ENCODE measurements around the gene PRDM13.
"Not testable (repeated sequence)": the region's sequence is repeated elsewhere in the genome, so short reads cannot be mapped to it uniquely, and the experiment has no call there.

PRDM13 gene

DNA sequence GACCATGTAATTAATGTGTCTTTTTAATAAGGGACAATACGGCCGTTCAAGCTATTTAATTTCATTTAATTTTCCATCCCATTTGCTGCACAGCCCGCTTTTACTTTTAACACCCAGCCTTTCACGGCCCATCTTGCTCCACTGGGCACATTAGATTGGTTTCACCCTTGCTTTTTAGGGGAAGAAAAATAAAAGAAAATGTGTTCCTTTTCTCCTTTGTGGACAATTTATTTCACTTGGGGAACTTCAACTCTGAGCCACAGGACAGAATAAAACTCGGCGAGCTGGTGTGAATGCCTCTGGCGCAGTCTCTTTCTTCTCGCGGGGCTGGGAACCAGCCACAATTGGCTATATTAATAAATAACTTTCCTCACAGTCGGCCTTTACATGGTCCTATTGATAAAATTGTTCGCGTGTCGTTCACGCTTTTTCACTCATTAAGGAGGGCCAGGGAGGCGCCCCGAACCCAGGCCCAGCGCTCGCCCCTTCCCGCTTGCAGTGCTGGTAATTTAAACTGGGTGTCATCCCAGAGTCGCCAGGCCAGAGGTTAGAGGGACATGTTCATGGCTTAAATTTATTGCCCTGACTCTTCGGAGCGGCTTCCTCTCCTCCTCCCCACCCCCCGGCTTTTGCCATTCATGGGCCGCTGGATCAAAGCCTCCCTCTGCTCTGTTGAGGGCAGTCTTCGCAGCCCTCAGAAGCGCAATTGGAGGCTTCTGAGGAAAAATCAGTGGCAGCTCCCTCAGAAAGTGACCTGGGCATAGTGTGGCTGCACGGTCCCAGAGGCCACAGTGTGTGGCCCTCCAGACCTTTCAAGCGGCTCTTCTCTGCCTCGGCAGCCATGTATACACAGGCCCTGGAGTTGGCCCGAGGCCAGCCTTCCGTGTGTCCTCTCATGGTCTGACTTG is 2.2 kb upstream of the PRDM13 start:
- DNase-seq = no peak

DNA sequence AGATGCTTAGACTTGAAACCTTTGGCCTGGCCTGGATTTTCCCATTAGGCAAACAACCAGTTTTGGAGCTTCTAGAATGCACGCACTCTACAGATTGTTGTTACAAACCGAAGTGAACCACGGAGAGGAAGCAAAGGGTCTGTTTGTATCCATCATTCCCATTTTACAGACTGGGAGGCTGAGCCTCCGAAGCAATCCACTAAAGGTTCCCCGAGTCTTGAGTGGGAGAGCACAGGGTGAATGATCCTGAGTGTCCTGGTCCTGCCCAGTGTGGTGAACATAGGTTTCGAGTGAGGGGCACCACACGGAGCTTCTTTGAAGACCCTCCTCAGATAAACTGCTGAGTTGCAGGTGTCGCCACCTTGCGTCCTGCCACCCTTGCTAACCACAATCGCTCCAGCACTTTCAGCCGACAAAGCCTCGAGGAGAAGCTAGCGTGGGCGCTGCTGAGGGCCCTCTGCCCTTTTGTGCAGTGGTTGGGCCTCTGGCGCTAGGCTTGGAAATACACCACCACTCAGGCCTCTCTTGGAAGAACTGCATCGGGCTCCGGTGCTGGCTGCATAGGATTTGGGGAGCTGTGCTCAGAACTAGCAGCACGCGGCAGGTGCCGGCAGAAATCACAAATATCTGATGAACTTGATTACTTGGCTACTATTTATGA is 1.4 kb upstream of the PRDM13 start:
- no peak for DNase-seq

DNA sequence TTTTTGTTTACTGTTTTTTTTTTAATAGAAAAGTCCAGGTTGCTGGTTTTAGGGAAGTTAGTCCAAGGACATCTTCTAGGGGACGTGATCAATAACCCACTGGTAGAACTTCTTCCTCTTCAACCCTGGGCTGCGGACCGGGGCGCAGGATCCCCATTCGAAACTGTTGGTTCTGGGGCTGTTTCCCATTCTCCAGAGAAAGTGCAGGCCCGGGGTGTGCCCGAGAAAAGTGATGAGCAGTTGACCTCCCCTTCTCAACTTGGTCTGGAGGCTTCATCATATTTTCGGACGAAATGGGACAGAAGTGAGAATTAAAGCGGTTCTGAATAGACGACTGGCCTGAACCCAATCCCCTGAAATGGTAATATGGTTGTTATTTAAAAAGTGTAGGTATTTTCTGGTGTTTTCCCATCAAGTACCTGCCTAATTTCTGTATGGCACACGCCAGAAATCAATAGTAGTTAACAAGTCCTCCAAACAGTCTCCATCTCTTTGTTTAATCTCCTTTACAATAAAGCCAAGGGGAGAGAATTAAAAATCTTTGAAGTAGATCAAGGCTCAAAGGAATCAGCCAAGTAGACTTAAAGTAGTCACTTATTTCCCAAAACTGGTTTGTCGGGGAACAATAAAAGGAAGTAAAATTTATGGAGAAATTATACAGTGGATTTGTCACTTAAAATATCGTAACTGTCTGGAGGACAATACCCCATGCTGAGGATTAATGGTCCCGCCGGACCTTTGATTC is 550 bp upstream of the PRDM13 start:
- no peak for DNase-seq

DNA sequence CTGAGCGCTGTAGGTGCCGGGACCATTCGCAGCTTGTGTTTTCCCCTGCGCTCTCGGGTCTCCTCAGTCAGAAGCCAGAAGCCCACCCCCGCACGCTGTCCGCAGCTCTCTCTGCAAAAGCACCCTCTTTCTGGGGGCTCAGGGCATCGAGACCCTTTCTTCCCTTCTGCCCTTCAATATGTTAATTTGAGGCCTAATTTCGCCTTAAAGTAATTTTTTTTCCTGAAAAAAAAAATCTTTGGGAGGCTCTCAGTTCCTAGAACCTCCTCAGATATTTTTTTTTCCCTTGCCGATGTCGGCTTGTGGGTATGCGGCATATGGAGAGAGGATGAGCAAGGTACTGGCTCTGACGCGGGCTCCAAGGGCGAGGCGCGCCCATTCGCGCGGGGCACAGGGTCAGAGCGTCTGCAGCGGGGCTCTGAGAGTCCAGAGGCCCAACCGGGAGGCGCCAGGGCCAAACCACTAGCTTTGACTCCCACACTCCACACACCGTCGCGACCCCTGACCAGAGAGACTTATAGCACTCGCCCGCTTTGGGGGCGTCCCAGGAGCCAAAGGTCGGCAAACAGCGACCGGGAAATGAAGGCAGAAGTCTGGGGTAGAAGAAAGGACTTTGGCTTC is 893 bp downstream of the PRDM13 start:
- no peak for DNase-seq

DNA sequence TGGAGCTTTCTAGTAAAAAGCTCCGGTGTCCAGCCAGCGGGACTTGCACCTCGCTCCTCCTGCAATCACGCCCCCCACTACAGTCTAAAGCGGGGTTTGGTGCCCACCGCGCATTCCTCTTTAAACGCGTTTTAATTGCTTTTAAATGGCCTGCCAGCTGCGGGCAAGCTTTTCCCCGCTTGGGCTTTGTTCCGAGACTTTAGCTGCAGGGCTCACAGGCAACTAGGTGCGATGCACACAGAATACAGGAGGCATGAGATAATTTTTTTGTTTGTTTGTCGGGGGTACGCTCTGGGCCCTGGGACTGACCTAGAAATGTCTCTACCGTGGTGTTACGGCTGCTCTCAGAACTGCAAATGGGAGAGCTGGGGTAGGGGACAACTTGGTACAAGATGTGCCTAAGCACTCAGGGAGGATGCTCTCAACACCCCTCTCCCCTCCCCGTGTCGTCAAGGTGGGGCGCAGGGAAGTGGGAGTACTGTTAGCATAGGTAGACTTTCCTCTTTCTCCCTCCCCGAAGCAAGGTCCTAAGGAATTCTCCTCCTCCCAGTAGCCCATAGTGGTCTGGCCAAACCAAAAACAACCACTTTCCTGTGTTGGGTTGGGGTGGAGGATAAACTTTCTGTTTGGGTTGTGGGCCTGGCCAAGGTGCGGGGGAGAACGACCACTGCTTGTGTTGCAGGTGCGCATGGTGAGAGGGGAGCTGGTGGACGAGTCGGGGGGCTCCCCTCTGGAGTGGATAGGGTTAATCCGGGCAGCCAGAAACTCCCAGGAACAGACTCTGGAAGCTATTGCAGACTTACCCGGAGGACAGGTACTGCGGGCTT is 1.6 kb downstream of the PRDM13 start:
- no peak for DNase-seq

DNA sequence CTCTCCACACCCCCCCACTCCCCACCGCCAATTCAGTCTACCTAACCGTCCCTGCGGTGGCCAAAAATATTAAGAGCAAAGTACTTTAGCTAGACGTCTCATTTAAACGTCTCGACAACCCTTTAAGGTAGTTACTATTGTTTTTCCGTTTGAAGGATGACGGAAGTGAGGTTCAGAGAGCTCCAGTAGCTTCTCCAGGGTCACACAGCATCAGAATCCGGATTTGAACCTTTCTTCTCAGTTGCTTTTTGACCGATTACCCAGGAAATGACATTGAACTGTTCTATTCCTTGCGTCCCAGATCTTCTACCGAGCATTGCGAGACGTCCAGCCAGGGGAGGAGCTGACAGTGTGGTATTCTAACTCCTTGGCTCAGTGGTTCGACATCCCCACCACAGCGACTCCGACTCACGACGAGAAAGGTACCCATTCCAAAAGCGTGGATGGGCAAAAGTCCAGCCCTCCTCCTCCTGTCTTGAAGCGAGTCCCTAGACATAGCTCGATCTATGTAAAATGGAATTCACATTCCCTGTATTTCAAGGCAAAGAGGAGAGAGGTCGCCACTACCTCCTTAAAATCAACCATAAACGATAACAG is 2.4 kb downstream of the PRDM13 start:
- no peak for DNase-seq

DNA sequence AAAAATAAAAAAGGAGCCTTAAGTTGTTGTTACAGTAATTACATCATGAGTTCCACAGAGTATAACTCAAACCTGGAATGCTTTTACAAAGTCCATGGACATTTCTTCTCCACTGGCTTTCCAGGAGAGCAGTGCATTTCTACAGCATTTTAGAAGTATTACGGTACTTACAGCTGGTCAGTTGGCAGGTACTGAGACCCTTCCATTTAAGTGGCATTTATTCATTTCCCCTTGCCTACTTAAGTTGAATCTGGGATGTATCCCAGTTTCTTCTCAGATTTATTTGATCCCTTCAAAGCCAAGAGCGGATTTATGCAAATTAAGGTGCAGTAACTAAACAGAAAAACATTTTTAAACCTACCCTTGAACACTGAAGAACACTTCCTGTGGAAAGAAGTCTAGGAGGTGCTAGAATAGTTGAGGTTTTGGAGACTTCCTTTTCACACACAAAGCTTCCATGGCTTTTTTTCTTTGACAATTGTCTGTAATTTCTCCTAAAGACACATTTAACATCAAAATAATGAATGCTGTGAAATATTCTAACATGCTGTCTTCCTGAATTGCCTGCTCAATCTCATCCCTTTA is 3.4 kb downstream of the PRDM13 start:
- no peak for DNase-seq

DNA sequence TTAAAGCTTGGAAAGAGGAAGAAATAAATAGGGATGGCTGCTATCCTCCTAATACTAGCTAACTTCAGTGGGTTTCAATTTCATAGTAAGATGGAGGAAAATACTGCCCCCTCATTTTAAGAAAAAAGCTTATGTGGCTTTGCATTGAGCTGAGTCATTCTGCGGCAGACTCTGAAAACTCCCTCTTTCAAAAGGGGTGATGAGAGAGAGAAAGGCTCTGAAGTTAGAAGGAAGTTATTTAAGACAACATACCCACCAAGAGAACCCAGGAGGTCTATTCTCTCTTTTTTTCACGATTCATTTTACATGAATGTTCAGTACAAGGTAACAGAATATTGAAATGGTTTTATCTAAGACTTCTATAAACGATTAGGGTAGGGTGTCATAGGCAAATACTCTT is 4.5 kb downstream of the PRDM13 start:
- DNase-seq = no peak

DNA sequence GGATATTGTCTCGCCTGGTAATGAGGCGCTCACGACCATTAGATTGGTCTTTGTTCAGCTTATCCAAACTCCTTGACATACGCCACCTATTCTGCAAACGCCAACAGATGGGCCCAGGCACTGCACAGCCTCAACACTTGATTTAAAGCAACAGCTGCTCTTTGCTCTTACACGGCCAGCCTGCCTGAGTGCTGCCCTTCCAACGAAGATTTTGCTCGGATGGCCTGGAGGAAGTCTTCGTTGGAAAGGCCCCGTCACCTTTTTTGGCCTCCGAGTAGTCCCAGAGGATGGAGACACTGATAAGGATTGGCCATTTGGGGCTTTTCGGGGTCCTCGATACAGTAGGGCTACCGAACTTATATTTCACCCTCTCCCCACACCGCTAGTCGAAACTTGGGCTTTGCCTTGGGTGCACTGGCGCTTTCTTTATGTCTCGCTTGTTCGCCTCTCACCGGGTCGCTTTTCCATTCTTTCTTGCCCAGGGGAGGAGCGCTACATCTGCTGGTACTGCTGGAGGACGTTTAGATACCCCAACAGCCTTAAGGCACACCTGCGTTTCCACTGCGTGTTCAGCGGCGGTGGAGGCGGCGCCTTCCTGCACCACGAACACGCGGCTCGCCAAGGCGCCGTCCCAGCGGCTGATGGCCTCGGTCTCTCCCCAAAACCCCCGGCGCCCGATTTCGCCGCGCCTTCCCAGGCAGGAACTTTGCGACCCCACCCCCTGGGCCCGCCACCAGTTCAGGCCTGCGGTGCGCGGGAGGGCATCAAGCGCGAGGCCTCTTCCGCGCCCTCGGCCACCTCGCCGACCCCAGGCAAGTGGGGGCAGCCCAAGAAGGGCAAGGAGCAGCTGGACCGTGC is 6.1 kb downstream of the PRDM13 start:
- no peak for DNase-seq

DNA sequence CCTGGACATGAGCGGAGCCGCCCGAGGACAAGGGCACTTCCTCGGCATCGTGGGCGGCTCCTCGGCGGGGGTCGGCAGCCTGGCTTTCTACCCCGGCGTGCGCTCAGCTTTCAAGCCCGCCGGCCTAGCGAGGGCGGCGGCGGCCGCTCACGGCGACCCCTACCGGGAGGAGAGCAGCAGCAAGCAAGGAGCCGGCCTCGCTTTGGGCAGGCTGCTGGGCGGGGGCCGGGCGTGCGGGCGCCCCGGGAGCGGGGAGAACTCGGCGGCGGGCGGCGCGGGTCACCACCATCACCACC is 6.7 kb downstream of the PRDM13 start:
- peak; percentile 11 for DNase-seq

DNA sequence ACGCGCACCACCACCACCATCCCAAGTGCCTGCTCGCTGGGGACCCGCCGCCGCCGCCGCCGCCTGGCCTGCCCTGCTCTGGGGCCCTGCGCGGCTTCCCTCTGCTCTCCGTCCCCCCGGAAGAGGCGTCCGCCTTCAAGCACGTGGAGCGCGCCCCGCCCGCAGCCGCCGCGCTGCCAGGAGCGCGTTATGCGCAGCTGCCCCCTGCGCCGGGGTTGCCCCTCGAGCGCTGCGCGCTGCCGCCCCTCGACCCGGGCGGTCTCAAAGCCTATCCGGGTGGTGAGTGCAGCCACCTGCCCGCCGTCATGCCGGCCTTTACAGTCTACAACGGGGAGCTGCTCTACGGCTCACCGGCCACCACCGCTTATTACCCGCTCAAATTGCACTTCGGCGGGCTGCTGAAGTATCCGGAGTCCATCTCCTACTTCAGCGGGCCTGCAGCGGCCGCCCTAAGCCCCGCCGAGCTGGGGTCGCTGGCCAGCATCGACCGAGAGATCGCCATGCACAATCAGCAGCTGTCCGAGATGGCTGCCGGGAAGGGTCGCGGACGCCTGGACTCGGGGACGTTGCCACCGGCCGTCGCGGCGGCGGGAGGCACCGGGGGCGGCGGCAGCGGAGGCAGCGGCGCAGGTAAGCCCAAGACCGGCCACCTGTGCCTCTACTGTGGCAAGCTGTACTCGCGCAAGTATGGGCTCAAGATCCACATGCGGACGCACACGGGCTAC is 7.2 kb downstream of the PRDM13 start:
- DNase-seq = peak; percentile 27

DNA sequence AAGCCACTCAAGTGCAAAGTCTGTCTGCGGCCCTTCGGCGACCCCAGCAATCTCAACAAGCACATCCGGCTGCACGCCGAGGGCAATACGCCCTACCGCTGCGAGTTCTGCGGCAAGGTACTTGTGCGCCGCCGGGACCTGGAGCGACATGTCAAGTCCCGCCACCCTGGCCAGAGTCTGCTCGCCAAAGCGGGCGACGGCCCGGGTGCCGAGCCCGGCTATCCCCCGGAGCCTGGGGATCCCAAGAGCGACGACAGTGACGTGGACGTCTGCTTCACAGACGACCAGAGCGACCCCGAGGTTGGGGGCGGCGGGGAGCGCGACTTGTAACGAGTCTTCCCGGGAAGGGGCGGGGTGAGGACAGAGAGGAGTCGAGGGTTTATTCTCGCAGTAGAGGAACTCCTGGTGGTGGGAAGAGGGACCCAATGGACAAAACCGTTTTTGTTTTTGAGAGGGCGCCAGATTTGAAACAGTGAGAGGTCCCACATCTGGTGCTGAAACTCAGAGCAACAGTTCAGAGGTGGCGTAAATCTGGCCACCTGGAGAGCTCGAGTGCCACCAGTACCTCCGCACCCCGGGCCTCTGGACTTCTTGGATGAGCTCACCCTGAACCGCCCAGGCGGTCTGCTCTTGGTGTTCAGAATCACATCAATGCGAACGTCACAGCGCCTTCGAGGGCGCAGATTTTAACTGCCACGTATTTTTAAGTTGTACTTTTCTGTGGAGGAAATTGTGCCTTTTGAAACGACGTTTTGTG is 8.0 kb downstream of the PRDM13 start:
- peak; percentile 40 for DNase-seq

DNA sequence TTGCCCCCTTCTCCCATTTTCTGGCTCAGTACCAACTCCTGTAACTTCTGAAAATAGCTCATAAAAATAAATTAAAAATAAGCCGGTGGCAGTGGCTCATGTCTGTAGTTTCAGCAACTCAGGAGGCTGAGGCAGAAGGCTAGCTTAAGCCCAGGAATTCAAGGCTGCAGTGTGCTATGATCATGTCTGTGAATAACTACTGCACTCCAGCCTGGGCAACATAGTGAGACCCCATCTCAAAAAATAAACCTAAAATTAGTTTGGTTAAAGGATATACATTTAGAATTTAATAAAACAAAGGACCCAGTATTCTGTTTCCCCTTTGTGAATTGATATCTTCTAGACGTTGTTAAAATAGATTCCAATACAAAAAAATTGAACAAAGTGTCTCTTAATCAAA is 10.5 kb downstream of the PRDM13 start:
- DNase-seq = no peak

DNA sequence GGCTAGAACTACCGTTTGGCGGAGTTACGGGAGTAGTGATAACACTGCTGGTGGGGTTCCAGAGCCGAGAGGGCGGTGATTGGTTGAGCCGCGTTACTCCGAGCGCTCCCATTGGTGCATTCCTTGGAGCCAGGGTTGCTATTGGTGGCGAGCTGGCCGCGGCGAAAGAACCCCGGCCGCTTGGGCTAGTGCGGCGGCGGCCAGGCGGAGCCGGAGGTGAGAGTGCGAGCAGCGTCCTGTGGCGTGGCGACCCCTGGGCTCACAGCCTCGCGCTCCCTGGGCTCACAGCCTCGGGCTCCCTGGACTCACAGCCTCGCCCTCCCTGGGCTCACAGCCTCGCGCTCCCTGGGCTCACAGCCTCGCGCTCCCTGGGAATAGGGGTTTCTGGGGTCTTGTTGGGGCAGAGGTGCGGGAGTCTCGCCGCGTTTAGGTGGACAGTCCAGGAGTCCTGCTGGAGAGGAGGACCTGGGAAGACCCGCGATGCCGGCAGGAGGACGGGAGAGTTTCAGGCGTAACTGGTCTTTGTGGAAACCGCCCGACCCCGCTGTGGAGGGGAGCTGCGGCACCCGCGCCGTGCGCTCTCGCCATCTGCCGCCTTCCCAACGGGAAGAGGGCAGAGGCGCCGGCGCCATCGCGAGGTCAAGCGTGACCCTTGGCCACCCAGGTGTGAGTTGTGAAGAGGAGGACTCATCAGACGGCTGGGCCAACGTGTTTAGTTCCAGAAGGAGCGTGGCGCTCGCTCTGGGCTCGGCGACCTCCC is 12.2 kb downstream of the PRDM13 start:
- DNase-seq = no peak

DNA sequence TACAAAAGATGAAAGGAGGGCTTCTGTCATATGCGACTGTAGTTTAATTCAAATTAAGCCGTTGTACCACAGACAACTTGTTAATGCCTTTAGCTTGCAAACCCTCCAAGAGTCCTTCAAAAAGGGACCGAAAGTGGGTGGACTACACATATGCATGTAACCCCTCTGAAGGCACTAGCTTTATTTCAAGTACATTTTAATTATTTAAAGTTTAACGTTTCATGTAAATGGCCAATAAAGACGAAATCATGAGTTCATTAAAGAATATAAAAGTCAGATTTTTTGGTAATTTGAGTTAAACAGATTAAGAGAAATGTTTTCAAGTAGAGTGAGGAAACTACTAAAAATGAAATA is 12.8 kb downstream of the PRDM13 start:
- DNase-seq = no peak

DNA sequence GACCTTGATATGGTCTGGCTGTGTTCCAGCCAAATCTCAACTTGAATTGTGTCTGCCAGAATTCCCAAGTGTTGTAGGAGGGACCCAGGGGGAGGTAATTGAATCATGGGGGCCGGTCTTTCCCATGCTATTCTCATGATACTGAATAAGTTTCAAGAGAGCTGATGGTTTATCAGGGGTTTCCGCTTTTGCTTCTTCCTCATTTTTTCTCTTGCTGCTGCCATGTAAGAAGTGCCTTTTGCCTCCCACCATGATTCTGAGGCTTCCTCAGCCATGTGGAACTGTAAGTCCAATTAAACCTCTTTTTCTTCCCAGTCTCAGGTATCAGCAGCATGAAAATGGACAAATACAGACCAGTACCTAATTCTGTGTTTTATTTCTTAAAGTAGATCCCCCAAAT is 15.4 kb downstream of the PRDM13 start:
- DNase-seq = not testable (repeated sequence)

DNA sequence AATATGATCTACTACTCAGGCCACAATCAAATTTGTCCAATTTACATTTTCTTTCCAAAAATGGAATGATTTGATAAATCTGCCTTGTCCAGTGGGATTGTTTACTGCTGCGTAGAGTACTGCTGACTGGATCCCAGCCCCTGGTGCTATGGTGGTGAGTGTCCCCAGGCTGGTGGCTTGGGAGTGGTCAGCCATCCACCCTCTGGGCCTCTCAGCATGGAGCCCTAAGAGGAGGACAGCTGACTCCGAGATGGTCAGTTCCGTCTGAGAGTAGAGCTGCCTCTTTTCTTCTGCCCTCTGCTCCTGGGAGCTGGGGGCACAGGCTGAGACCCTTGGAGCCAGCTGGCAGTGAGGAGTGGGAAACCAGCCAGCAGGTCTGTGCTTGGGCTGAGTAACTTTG is 22.7 kb downstream of the PRDM13 start:
- no peak for DNase-seq

DNA sequence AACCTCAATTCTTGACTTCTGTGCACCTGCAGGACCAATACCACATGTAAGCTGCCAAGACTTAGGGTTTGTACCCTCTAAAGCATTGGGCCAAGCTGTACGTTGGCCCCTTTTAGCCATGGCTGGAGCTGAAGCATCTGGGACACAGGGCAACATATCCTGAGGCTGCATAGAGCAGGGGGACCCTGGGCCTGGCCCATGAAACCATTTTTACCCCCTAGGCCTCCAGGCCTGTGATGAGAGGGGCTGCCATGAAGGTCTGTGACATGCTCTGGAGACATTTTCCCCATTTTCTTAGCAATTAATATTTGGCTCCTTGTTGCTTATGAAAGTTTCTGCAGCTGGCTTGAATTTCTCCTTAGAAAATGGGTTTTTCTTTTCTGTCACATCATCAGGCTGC is 31.0 kb downstream of the PRDM13 start:
- DNase-seq = no peak

DNA sequence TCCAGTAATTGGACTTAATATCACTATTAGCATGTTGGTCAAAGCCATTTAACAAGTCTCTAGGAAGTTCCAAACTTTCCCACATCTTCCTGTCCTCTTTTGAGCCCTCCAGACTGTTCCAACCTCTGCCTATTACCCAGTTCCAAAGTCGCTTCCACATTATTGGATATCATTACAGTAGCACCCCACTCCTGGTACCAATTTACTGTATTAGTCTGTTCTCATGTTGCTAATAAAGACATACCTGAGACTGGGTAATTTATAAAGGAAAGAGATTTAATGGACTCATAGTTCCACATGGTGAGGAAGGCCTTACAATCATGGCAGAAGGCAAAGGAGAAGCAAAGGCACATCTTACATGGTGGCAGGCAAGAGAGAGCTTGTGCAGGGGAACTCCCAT is 31.7 kb downstream of the PRDM13 start:
- DNase-seq = not testable (repeated sequence)
